Caki2 (cell line): ENCODE measurements around the gene HEPH. TPM values are rescaled to one million over a fixed set of nuclear protein-coding genes. Genes with fewer than 3 reads are reported as not detected.
"Not testable (repeated sequence)": the region's sequence is repeated elsewhere in the genome, so short reads cannot be mapped to it uniquely, and the experiment has no call there.

Experiments
- DNase-seq: peaks from one replicate; pipeline ENCODE4 v3.0.0-alpha.2; 2015; ENCODE audit warnings: low read depth
- in situ Hi-C: cut with HindIII; loops from 2 replicates; pipeline ENCODE4 v1.10.0; 2016; ENCODE audit warnings: low sequenced_read_pairs, low pct_unique_long_range_greater_than_20kb, mixed read lengths
- total RNA-seq: library from RNA; depleted of rRNA; stranded (reverse); fragments of >200 nt; shearing (Covaris generic); gene quantifications from 2 replicates; pipeline ENCODE4 v1.2.3, GENCODE V29; 2014; ENCODE audit warnings: low replicate concordance; rRNA removed

The HEPH gene
- total RNA-seq, 1 experiment from 2014 or later, result not detected

DNA sequence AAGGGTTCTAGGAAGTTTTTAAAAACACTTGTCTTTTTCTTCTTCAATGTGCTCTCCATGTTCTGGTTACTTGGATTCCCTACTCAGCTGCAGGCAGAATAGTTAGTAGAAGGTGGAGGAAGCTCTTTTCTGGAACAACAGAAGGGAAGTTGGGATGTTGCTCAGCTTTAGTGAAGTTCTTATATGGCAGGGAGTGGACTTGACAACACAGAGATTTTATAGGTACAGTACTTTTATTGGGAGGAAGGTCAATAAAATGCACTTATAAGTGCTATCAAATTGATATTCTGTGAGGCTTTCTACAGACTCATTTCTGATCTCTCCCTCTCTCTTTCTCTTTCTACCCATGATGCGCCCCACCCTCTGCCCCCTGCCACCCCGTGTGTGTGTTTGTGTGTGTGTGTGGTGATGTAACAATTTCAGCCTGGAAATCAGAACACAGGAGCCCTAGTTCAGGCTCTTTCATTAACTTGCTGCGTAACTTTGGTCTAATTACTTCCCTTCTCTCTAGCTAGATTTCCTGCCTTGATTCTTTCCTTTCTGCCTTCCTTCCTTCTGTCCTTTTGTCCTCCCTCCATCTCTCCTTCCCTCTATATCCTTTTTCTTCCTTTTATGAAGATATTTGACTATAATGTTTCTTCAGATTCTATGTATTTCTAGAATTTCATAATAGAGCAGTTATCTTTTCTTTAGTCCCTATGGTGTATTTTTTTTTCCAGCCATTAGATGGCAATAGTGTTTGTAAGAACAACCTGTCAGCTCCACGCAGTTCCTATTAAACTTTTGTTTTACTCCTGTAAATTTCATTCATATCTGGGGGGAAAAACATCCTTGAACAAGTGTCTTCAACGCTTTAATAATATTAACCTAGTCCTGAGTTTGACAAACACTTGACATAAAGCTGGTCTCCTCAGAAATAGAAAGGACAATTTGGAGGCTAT, 37.1 kb downstream of the HEPH start:
- in situ Hi-C loops, result no loop called here
- DNase-seq, result no peak

DNA sequence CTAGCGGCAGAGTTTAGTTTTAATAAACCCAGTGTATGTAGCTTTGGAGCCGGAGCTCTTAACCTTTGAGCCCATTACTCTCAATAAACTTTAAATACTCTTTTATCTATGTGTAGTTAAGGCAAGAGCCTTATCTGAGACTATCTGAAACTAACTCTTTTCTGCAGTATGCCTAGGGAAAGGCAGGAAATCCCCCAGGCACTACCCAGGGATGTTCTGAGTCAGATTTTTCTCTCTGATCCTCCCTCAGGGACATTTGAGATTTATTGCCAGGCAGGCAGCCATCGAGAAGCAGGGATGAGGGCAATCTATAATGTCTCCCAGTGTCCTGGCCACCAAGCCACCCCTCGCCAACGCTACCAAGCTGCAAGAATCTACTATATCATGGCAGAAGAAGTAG, 39.1 kb downstream of the HEPH start:
- in situ Hi-C loops, result no loop called here
- no peak for DNase-seq

DNA sequence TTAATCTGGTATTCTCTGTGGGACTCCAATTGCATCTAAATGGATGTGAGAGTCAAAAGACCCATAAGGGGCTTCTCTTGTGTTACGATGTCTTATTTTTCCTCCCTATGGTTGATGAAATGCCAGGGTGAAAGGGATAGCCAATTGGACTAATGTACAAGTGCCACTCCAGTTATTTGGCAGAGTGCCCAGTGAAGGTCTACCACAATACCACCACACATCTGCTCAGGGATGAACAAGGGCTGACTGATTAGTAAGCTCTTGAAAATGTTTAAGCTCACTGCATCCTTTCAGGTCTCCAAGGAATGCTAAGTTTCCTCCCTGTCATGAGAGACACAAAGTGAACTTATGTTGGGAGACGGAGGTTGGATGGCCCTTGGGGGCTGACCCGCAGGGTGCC, 57.8 kb downstream of the HEPH start:
- no peak for DNase-seq
- in situ Hi-C loops, result no loop called here

DNA sequence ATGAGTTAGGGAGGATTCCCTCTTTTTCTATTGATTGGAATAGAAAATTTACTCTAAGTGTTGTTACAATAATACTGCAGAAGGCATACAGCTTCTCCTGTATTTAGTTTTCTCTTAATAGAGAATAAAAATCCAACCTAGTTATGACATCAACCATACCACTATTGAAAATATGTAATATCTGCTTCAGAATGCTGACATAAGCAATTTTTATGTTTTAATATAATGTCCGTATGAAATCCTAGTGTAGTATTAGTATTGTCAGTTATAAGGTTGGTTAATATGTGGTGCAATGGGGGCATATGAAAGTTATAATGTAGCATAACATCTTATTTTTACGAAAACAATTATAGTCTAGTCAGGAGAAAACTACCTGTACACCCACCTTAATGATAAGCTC, 68.2 kb downstream of the HEPH start:
- in situ Hi-C loops, result no loop called here
- DNase-seq, result no peak

DNA sequence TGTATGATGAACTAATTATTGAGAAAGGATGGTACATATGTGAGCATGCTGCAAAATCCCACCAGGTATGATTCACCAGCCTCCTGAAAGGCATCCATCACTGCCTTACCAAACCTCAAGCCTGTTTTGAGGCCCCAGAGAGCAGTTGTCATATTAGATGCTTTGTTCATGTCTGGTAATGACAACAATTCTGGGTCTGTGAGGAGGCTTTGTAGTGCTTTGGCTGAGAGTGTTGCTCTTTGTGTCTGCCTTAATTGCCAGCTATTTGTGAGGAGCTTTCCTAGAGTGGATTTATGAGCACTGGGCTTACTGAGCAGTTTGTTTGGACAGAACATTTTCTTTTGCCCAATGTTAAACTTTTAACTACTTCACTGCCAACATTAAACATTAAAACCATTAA, 69.2 kb downstream of the HEPH start:
- in situ Hi-C loops, result no loop called here
- DNase-seq, result no peak

DNA sequence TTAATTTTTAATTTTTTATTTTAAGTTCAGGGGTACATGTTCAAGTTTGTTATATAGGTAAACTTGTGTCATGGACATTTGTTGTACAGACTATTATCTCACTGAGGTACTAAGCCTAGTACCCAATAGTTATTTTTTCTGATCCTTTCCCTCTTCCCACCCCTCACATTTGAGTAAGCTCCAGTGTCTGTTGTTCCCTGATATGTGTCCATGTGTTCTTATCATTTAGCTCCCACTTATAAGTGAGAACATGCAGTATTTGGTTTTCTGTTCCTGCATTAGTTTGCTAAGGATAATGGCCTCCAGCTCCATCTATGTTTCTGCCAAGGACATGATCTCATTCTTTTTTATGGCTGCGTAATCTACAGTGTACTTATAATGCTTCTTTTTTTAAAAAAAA, 69.9 kb downstream of the HEPH start:
- DNase-seq, in situ Hi-C loops: not testable (repeated sequence)

DNA sequence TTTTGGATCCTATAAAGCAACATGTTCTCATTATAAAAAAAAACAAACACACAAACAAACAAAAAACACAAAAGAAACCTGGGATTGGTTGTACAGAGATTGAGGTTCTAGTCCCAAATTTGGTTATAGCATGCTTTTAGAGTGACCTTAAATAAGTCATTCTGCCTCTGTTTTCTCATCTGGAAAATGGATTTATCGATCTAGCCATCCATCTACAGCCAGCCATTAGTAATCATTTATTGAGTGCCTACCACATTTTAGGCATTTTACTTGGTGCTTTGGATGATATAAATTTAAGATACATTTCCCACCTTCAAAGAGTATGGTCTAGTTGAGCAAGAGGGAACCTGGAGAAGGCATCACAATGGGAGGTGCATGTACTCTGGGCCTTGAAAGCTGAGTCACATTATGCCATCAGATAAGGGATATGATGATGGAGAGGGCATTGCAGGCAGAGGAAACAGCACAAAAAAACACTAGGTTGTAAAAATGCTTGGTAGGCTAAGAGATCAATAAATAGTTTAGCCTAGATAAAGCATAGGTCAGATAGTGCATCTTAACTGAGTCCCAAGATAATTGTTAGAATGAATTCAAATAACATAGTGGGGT, 91.4 kb downstream of the HEPH start:
- in situ Hi-C loops, result no loop called here
- no peak for DNase-seq

DNA sequence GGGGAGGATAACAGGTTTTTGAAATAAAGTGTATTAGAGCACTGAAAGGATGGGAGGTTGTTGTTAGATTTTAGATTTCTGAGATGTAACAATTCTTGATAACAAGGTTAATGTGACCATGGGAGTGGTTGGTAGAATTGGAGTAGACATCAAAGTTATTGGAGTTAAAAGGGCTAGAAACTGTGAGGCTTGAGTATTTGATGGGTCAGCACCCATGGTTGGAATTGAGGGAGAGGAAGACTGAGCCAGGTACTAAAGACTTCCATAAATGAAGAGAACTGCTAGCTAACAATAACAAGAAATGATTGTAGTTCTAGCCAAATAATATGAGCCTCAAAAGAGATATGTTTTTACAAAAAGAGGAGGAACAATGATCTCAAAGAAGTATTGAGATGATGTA, 98.8 kb downstream of the HEPH start:
- no peak for DNase-seq
- in situ Hi-C loops, result no loop called here

Other genes starting within 250 kb of the HEPH start
- not detected in 2 replicates for gene VSIG4, start 124.2 kb upstream of the HEPH start, total RNA-seq